Adrenal gland (tissue), 12 donors: ENCODE results near the gene EYS. TPM values are rescaled to one million over a fixed set of nuclear protein-coding genes. Genes with fewer than 3 reads are reported as not detected.

ENCODE experiments used
- DNase-seq, 7 donors: peaks; one replicate each; pipeline ENCODE4 v3.0.0-alpha.2; 2019 to 2020
- H3K27ac ChIP-seq, 5 donors: fragments of 200-600 bp; sonication (generic) in 4 of 5; 1 replicate in 3 of 5; 2 replicates in 2 of 5; pipeline versions ENCODE4 v1.5.1 to v1.8.0; 2016 to 2020; ENCODE audit warnings: mild to moderate bottlenecking in 1 of 5
- H3K27me3 ChIP-seq: fragments of 200-600 bp; 2 replicates; pipeline ENCODE4 v1.8.0; 2021
- H3K36me3 ChIP-seq, 2 donors: fragments of 200-600 bp; replicated peaks in 1 of 2; 1 replicate in 1 of 2; 2 replicates in 1 of 2; pipeline versions ENCODE4 v1.5.1 to v1.8.0; 2018 to 2022
- H3K4me1 ChIP-seq, 2 donors: fragments of 200-600 bp; replicated peaks in 1 of 2; 1 replicate in 1 of 2; 2 replicates in 1 of 2; pipeline versions ENCODE4 v1.5.1 to v1.8.0; 2018 to 2021
- H3K4me3 ChIP-seq, 4 donors: fragments of 200-600 bp; sonication (generic) in 3 of 4; one replicate each; pipeline ENCODE4 v1.5.1; 2016 to 2018
- H3K9me3 ChIP-seq, 3 donors: fragments of 200-600 bp; sonication (generic) in 1 of 3; replicated peaks in 1 of 3; 1 replicate in 2 of 3; 2 replicates in 1 of 3; pipeline versions ENCODE4 v1.5.1 to v1.8.0; 2016 to 2021
- CTCF ChIP-seq, 6 experiments: fragments of 450-650 bp in 4 of 6; fragments of 200-600 bp in 2 of 6; sonication (generic) in 1 of 6; IDR thresholded peaks; 1 replicate in 5 of 6; 2 replicates in 1 of 6; pipeline versions ENCODE4 v1.5.1 to v1.8.0; 2016 to 2021; ENCODE audit warnings: antibody characterized with exemption in 6 of 6, mild to moderate bottlenecking in 2 of 6, moderate library complexity in 1 of 6
- POLR2A ChIP-seq, 2 donors: fragments of 450-650 bp; IDR thresholded peaks; one replicate each; pipeline ENCODE4 v1.6.1; 2017; ENCODE audit warnings: antibody characterized with exemption in 2 of 2, mild to moderate bottlenecking in 2 of 2, moderate library complexity in 1 of 2
- WGBS, 4 donors: extraction: QIAGEN DNeasy Blood & Tissue Kit in 2 of 4; methylation state at CpG; one replicate each; pipeline versions ENCODE4 v1.1.5 to v1.1.7; 2013 to 2017; 5-methylcytosine and 5-hydroxymethylcytosine counted together
- intact Hi-C, 2 donors: fragments of 100-400 bp; cut with DNase I; formaldehyde crosslinking; loops; one replicate each; pipeline versions ENCODE4 v1.14.1 to v1.15.0; 2022 to 2023
- polyA plus RNA-seq, 3 donors: library from polyadenylated mRNA; stranded (reverse); fragments of 200-250 nt in 2 of 3; fragments of 350-450 nt in 1 of 3; fragmentation: Illumina TruSeq in 1 of 3; extraction: RNeasy Lipid Tissue Mini Kit (QIAGEN cat#74804) in 1 of 3; gene quantifications; one replicate each; pipeline ENCODE4 v1.2.3, GENCODE V29; 2013 to 2014
- total RNA-seq, 9 donors: library from RNA; depleted of rRNA in 4 of 9; stranded (reverse); fragments of >200 nt in 4 of 9; fragments of 120-200 nt in 1 of 9; fragmentation: NEBNext Ultra II Directional in 1 of 9; extraction: Animal tissue kit (Norgen Biotek cat#: 25700) in 1 of 9; gene quantifications; one replicate each; pipeline versions ENCODE4 v1.1.0 to v1.2.4, GENCODE V29; 2013 to 2023
- donor health status: healthy with polysubstance abuse.
- donor health status: Bipolar disorder and iron deficiency.
- donor health status: DM: yes; HTN: yes; CAD: no.
- donor health status: DM: no; HTN: no; CAD: no.
- donor health status: DM: no; HTN: no; CAD: no.
- donor health status: DM: yes; HTN: yes; CAD: no.

Gene EYS
- total and polyA plus RNA-seq, 12 donors: 0.03 to 3.1 (median 0.18) TPM; not detected in 7

GRCh38 chr6:64293298-64293697, 1413.7 kb downstream of the EYS start:
- Histone ChIP-seq H3K27me3 (no peaks in the 10 kb centered on the region), H3K27ac (no peak overlapping the region), H3K4me1 (no peaks in the 10 kb centered on the region), H3K9me3 (no peaks in the 10 kb centered on the region), H3K36me3 (no peaks in the 10 kb centered on the region), H3K4me3 (no peak overlapping the region)
- intact Hi-C loops: no loop called here
- TF ChIP-seq POLR2A (IDR thresholded peaks at IDR 0.05) (no peak), CTCF (IDR thresholded peaks at IDR 0.05) (no peak)
- DNase-seq: no peak

- H3K27ac ChIP-seq: no peak overlapping the region
- H3K27me3 ChIP-seq: no peaks in the 10 kb centered on the region
- no peaks in the 10 kb centered on the region for H3K9me3 ChIP-seq
- DNase-seq: no peak
- WGBS, 4 donors: 47 to 59% (median 52%) methylated on average over 3 of the region's 3 CpGs
- no peaks in the 10 kb centered on the region for H3K36me3 ChIP-seq
- no peaks in the 10 kb centered on the region for H3K4me1 ChIP-seq
- intact Hi-C loops: no loop called here
- no peak overlapping the region for H3K4me3 ChIP-seq
- no peak for TF ChIP-seq CTCF (IDR thresholded peaks at IDR 0.05)
- no peak for TF ChIP-seq POLR2A (IDR thresholded peaks at IDR 0.05)
These were observed 1416.2 kb downstream of the EYS start for GRCh38 chr6:64290867-64291266.

GRCh38 chr6:64289931-64290330, 1417.1 kb downstream of the EYS start:
- Histone ChIP-seq H3K9me3 (no peaks in the 10 kb centered on the region), H3K4me1 (no peaks in the 10 kb centered on the region), H3K36me3 (no peaks in the 10 kb centered on the region), H3K27me3 (no peaks in the 10 kb centered on the region), H3K4me3 (no peak overlapping the region), H3K27ac (no peak overlapping the region)
- no peak for TF ChIP-seq POLR2A (IDR thresholded peaks at IDR 0.05)
- no peak for TF ChIP-seq CTCF (IDR thresholded peaks at IDR 0.05)
- 80 to 95% (median 85%) methylated on average over 1 of the region's 1 CpG for WGBS, 4 donors
- intact Hi-C loops: no loop called here
- no peak for DNase-seq

- TF ChIP-seq CTCF (IDR thresholded peaks at IDR 0.05) (no peak), POLR2A (IDR thresholded peaks at IDR 0.05) (no peak)
- 22 to 32% (median 27%) methylated on average over 3 of the region's 3 CpGs for WGBS, 4 donors
- no peaks in the 10 kb centered on the region for H3K36me3 ChIP-seq
- no peak for DNase-seq
- H3K27ac ChIP-seq: no peak overlapping the region
- H3K27me3 ChIP-seq: no peaks in the 10 kb centered on the region
- intact Hi-C loops: no loop called here
- H3K4me1 ChIP-seq: no peaks in the 10 kb centered on the region
- no peak overlapping the region for H3K4me3 ChIP-seq
- H3K9me3 ChIP-seq: no peaks in the 10 kb centered on the region
These were observed 1418.7 kb downstream of the EYS start for GRCh38 chr6:64288351-64288750.
